ENCODE results near the gene TK2.
A peak's percentile ranks its signal among the peaks of the same experiment; 100 is the strongest.

TK2 gene

DNA sequence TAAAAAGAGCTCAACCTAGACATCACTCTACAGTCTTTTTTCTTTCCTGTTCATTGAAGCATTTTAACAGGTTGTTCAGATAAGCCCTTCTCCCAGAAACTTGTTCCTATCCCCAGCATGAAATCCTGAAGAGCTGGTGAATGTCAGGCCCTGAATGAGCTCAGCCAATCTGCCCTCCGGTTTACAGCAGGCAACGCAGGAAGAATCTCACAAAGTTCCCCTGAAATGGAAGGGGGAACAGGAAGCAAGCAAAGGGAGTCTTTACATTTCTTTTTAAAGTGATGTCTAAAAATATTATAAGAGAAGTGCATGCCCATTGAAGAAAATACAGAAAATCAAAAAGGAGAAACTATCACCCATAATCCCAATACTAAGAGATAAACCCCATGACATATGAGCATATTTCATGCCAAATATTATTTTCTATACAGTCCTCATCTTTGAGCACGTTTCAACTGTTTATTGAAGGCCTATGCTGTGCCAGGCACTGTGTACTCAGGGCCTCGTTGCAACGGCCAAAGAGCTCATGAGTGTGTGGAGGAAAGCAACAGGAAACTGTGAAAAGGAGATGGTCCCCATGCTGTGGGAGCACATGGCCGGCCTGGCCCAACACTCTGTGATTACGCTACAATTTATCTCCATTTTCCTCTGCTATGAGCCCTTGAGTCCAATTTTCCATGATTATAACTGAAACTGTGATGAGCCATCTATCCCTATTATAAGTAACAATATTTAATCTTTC is 5.7 kb downstream of the TK2 start:
- TF ChIP-seq MYC (IDR thresholded peaks at IDR 0.05; ENCODE audit: low read depth, low read length): 0 out of 2 replicates have a peak, but pooled peaks have one; percentile 40
- TF ChIP-seq, protein P1, sequence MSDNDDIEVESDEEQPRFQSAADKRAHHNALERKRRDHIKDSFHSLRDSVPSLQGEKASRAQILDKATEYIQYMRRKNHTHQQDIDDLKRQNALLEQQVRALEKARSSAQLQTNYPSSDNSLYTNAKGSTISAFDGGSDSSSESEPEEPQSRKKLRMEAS (IDR thresholded peaks at IDR 0.05; ENCODE audit: low read depth, low read length): peak; percentile 50; the same call in 1 of the 2 replicates
- TF ChIP-seq, protein P2, sequence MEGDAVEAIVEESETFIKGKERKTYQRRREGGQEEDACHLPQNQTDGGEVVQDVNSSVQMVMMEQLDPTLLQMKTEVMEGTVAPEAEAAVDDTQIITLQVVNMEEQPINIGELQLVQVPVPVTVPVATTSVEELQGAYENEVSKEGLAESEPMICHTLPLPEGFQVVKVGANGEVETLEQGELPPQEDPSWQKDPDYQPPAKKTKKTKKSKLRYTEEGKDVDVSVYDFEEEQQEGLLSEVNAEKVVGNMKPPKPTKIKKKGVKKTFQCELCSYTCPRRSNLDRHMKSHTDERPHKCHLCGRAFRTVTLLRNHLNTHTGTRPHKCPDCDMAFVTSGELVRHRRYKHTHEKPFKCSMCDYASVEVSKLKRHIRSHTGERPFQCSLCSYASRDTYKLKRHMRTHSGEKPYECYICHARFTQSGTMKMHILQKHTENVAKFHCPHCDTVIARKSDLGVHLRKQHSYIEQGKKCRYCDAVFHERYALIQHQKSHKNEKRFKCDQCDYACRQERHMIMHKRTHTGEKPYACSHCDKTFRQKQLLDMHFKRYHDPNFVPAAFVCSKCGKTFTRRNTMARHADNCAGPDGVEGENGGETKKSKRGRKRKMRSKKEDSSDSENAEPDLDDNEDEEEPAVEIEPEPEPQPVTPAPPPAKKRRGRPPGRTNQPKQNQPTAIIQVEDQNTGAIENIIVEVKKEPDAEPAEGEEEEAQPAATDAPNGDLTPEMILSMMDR (IDR thresholded peaks at IDR 0.05; ENCODE audit: low read depth, low read length): no peak
- H3K4me3 ChIP-seq (ENCODE audit: low read depth, low read length): no peak overlapping the region
- DNase-seq (ENCODE audit: low read depth): no peak

DNA sequence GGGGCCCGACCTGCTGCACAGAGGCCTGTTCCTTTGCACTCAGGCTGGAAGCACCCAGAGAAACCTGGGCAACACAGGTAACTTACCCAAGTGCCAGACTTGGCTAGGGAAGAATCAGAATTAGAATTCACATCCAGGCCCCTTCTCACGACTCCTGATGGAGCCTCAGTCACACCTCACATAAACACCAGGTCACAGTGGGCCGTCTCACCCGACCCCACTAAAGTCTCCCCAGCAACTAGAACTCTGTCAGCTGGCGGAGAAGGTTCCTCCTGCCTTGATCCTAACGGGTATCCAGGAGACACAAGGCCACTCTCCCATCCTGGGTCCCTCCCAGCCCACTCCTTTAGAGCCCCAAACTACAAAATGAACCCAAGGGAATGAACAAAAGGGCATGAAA is 6.4 kb downstream of the TK2 start:
- DNase-seq (ENCODE audit: low read depth): no peak
- H3K4me3 ChIP-seq (ENCODE audit: low read depth, low read length): no peak overlapping the region
- no peak for TF ChIP-seq POLR2A (IDR thresholded peaks at IDR 0.05; ENCODE audit: extremely low read depth, insufficient read length)
- TF ChIP-seq, protein P2 (IDR thresholded peaks at IDR 0.05; ENCODE audit: low read depth, low read length): no peak
- TF ChIP-seq, protein P1 (IDR thresholded peaks at IDR 0.05; ENCODE audit: low read depth, low read length): no peak
- no peak for TF ChIP-seq MYC (IDR thresholded peaks at IDR 0.05; ENCODE audit: low read depth, low read length)

DNA sequence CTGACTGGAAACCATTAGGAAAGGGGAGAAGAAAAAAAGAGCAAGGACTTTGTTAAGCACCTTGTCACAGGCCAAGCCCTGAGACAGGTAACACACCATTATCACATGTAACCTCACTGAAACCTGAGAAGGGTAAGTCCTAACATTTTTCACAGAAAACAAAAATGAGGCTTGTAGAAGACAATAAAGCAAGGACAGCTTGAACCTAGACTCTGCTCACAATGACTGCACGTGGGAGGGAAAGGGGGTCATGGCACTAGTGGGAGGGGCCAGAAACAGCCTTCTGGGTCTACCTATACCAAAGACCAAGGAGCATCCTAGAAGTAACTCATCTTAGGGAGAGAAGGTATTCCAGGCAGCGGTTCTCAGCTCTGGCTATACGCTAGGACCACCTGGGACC is 7.5 kb downstream of the TK2 start:
- DNase-seq (ENCODE audit: low read depth): no peak
- no peak overlapping the region for H3K4me3 ChIP-seq (ENCODE audit: low read depth, low read length)
- TF ChIP-seq, protein P1 (IDR thresholded peaks at IDR 0.05; ENCODE audit: low read depth, low read length): no peak
- TF ChIP-seq MYC (IDR thresholded peaks at IDR 0.05; ENCODE audit: low read depth, low read length) (no peak), POLR2A (IDR thresholded peaks at IDR 0.05; ENCODE audit: extremely low read depth, insufficient read length) (no peak)
- TF ChIP-seq, protein P2 (IDR thresholded peaks at IDR 0.05; ENCODE audit: low read depth, low read length): no peak

DNA sequence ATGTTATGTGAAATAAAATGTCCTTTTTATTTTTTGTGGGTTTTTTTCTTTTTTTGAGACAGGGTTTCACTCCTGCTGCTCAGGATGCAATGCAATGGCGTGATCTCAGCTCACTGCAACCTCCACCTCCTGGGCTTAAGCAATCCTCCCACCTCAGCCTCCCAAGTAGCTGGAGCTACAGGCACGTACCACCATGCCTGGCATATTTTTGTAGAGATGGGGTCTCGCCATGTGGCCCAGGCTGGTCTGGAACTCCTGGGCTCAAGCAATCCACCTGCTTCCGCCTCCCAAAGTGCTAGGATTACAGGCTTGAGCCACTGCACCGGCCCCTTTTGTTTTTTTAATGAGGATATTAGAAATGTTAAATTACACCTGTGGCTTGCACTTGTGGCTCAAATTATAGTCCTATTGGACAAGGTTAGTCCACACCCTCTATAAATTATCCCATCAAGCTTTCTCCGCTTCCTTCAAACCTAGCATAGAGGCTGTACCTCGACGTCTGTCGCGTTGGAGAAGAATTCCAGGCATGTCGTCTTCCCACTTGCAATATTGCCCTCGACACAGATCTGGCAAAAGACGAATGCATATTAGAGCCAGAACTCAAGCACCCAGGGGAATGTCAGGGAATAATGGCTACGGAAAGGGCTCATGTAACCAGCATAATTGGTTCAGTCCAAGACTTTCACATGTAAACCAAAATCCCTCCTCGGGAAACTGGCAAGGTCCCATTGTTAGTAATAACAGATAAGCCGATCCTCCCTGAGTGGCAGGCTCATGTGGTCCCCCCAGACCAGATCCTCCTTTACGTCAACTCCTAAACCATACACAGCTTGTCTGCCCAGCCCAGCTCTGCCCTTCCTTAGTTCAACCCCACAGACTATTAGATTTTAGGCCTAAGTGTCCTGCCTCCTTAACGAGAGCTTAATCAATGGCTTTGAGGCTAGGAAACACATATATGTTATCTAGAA is 8.2 kb downstream of the TK2 start:
- DNase-seq (ENCODE audit: low read depth): no peak
- H3K4me3 ChIP-seq (ENCODE audit: low read depth, low read length): no peak overlapping the region
- TF ChIP-seq POLR2A (IDR thresholded peaks at IDR 0.05; ENCODE audit: extremely low read depth, insufficient read length) (no peak), MYC (IDR thresholded peaks at IDR 0.05; ENCODE audit: low read depth, low read length) (no peak)
- TF ChIP-seq, protein P1 (IDR thresholded peaks at IDR 0.05; ENCODE audit: low read depth, low read length): no peak
- TF ChIP-seq, protein P2 (IDR thresholded peaks at IDR 0.05; ENCODE audit: low read depth, low read length): no peak

DNA sequence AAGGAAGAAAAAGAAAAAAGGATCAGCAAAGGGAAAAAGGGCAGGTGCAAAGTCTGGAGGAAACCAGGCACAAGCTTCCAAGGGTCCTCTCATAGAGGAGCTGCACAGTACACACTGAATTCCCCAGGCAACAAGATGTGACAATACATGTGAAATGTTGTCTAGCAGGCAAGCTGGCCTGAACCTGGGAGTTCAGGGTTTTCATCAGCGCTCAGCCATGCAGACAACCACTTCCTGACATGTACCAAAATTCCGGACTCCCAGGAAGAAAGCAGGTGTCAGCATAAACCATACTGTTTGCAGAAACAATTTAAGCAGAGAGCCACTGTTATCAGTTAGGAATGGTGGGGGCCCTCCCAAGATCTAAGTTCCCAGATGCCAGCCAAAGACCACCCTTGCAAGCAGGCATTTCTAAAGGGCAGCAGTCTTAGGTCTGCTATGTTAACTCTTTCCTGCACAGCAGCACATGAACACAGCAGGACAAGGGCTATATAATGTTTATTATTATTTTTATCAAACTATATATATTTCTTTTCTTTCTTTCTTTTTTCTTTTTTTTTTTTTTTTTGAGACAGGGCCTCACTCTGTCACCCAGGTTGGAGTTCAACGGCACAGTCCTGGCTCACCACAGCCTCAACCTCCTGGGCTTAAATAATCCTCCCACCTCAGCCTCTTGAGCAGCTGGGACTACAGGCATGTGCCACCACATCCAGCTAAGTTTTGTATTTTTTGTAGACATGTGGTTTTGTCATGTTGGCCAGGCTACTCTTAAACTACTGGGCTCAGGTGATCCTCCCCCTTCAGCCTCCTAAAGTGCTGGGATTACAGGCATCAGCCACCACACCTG is 10.1 kb downstream of the TK2 start:
- TF ChIP-seq, protein P1 (IDR thresholded peaks at IDR 0.05; ENCODE audit: low read depth, low read length): no peak
- TF ChIP-seq MYC (IDR thresholded peaks at IDR 0.05; ENCODE audit: low read depth, low read length) (no peak), POLR2A (IDR thresholded peaks at IDR 0.05; ENCODE audit: extremely low read depth, insufficient read length) (no peak)
- H3K4me3 ChIP-seq (ENCODE audit: low read depth, low read length): no peak overlapping the region
- DNase-seq (ENCODE audit: low read depth): no peak

Measured in NB4 (cell line).